GM18951 (cell line): Measurements from ENCODE around the gene SLC47A2.
A peak's percentile ranks its signal among the peaks of the same experiment; 100 is the strongest.

ENCODE experiments used
- POLR2A ChIP-seq: IDR thresholded peaks from 4 replicates; pipeline ENCODE4 v1.6.1; 2011; ENCODE audit warnings: mild to moderate bottlenecking; ENCODE audit not compliant: insufficient read length, insufficient read depth; ENCODE audit errors: extremely low read depth
- in situ Hi-C: fragments of 300-500 bp; cut with MboI; formaldehyde crosslinking; loops from one replicate; pipeline ENCODE4 v1.12.0; 2022; ENCODE audit warnings: low sequenced_read_pairs, mixed read lengths, inconsistent platforms; ENCODE audit not compliant: unreplicated experiment

Gene SLC47A2

GRCh38 chr17:19755392-19755791 is 39.0 kb upstream of the SLC47A2 start:
- in situ Hi-C loops, result loop anchor here (25.0 kb wide), 1 partner anchor 393 kb away; the partner anchor contains the start of gene B9D1
- TF ChIP-seq POLR2A, result no peak

DNA sequence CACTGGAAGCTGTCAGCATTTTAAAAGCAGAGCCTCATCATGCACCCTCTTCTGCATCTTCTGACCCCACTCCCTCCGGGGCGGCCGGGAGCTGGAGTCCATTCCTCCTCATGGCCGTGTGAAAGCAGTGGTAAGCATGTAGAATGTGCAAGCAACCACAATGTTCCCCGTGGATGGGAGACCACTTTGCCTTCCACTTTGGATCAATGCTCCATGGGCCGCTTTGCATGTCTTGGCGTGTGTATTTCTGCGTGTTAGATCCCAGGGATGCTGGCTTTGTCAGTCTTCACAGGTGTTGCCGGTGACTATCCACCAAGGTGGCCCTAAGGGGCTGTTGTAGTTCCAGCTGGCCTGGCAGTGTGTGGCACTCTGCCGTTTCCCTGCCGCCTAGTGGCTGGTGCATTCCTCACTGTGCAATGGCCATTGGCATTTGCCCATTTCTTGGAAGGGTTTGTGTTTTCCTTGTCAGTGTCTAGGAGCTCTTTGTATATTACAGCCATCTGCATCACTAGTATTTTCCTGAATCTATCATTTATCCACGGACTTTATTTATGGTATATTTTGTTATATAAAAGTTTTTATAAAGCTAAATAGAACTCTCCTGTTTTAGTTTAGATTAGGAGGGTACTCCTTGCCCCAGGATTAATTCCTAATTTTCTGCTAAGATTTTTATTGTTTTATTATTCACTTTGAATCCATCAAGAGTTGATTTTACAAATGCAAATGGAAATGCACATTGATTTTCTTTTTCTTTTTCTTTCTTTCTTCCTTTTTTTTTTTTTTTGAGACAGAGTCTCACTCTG is 37.5 kb upstream of the SLC47A2 start:
- TF ChIP-seq POLR2A, result no peak
- in situ Hi-C loops, result loop anchor here (25.0 kb wide), 1 partner anchor 392 kb away; the partner anchor contains the start of gene B9D1

GRCh38 chr17:19753051-19753509 is 36.7 kb upstream of the SLC47A2 start:
- in situ Hi-C loops, result loop anchor here (25.0 kb wide), 1 partner anchor 391 kb away; the partner anchor contains the start of gene B9D1
- no peak for TF ChIP-seq POLR2A

GRCh38 chr17:19752216-19753050 is 36.0 kb upstream of the SLC47A2 start:
- in situ Hi-C loops, result loop anchor here (25.0 kb wide), 1 partner anchor 390 kb away; the partner anchor contains the start of gene B9D1
- TF ChIP-seq POLR2A, result no peak

GRCh38 chr17:19750835-19751234 is 34.5 kb upstream of the SLC47A2 start:
- in situ Hi-C loops, result loop anchor here (25.0 kb wide), 1 partner anchor 389 kb away; the partner anchor contains the start of gene B9D1

DNA sequence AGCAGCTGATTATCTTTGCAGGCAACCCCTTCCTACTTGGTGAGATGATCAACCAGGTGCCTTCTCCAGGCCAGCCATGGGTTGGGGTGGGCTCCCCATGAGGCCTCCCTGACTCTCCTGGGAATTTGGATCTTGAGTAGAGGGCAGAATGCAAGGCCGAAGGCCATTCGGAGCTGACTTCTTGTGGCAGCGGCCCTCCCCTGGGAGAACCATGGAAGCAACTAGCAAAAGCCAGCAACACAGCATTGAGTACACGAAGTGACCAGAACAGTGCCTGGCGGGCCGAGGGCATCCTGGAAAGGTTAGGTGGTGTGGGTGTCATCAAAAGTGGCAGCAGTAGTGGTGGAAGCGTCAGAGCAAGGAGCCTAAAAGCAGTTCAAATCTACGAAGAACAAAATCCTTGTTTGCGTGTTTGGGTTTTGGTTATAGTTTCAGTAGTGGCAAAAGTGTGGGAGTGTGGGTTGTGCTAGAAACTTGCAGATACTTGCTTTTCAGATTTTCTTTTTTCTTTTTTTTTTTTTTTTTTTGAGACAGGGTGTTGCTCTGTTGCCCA is 33.7 kb upstream of the SLC47A2 start:
- in situ Hi-C loops, result loop anchor here (25.0 kb wide), 1 partner anchor 388 kb away; the partner anchor contains the start of gene B9D1
- TF ChIP-seq POLR2A, result no peak

More at GRCh38 chr17:19750835-19751234, 34.5 kb upstream of the SLC47A2 start:
- no peak for TF ChIP-seq POLR2A

DNA sequence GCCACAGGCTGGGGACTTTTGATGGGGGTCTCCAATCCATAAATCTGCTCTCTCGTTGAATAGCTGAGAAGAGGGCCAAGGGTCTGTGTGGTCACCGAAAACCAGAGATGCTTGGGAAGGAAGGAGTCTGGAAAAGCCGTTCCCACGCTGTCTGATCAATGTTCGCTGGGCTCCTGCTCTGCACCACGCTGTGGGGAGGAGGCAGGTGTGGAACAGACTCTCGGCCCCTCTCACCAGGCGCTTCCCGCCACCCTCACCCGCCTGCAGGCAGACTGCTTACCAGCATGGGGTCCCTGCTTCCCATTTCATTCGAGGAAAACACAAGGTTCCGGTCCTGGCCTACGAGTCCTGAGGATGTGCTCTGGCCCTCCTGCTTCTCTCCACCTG is 32.4 kb upstream of the SLC47A2 start:
- TF ChIP-seq POLR2A, result no peak
- in situ Hi-C loops, result no loop called here

DNA sequence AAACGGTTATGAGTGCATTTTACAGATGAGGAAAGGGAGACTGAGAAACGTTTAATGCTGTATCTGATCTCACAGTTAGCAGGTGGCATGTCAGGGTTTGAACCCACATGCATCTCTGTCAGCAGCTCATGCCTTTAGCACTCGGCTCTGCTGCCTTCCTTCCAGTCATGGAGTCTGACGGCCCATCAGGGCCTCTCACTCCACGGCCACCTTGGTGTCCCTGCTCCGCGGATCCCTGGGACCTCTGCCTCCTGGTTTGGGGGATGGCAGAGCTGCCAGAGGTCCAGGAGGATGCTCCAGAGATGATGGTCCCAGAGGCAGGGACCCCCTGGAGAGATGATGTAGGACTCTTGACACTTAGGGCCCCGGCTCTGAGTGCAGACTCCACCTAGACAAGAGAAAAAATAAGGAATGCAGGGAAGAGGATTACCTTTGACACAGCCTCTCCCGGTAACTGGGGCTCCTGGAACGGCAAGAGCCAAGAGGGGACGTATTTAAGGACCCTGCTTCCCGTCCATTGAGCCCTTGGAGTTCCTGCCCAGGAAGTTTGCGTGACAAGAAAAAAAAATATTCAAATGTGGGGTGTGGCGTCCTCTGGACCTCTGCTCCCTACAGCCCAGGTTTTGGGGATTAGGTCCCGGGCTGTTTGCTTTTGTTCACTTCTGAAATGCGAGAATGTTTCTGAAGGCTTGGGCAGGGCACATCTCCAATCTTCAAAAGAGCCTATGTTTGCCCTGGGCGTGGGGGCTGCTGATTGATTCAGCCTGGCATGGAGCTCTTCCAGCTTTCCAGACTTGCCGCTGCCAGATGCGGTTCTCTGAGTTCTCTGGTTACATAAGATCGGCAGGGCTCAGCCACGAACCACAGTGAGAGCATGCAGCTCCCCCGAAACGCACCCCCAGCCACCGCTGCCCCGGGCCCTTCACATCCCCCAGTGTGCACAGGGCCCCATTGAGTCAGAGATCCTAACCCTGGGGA is 31.7 kb upstream of the SLC47A2 start, which contains the start of gene ALDH3A1:
Gene ALDH3A1 (minus strand): TSS at position 470 of the 978 bp plus-strand sequence. CDS start 3,169 bp downstream, outside the sequence.
- no peak for TF ChIP-seq POLR2A
- in situ Hi-C loops, result no loop called here

- no peak for TF ChIP-seq POLR2A
- in situ Hi-C loops, result no loop called here
Observed at GRCh38 chr17:19747159-19747719, 30.9 kb upstream of the SLC47A2 start.

GRCh38 chr17:19746517-19746916 is 30.1 kb upstream of the SLC47A2 start:
- in situ Hi-C loops, result no loop called here
- TF ChIP-seq POLR2A, result no peak

GRCh38 chr17:19744922-19745757 is 28.8 kb upstream of the SLC47A2 start:
- TF ChIP-seq POLR2A, result peak; percentile 37
- in situ Hi-C loops, result no loop called here
